NCI-H1105 treated with DMSO at 0.1 percent for 48 hours (cell line): ENCODE results near the gene RRM1.
A peak's percentile ranks its signal among the peaks of the same experiment; 100 is the strongest.
"Not testable (repeated sequence)": the region's sequence is repeated elsewhere in the genome, so short reads cannot be mapped to it uniquely, and the experiment has no call there.

Experiments used
- DNase-seq: peaks from one replicate; lab custom pipeline; 2025; lab: John Stamatoyannopoulos, UW

The RRM1 gene

GRCh38 chr11:4140067-4140636, 45.6 kb downstream of the RRM1 start:
- DNase-seq = no peak

DNA sequence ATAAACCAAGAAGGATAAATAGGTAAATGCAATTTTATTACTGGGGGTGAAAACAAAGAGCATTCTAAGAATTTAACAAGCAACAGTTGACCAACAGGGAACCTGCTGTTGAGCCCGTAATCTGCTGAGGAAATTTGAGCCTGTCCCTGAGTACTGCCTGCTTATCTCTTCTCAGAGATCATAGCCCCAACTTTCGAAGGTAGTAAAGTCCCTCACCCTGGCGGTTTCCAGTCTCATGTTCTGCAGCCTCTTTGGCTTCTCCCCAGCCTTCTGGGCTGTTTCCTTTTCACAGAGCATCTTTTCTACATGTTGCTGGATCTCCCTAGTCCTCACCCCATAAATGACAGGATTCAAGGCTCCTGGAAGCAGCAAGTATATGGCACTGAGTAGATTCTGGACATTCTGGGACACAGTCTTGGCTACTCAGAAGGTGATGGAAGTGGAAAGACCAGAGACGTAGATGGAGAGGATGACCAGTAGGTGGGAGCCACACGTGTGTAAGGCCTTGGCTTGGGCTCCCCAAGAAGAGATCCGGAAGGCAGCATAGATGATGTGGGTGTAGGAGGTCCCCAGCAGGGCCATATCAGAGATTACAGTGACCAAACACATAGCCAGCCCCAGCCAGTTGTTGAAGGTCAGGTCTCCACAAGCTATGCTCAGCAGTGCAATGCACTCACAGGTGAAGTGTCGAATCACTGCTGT, 51.6 kb downstream of the RRM1 start:
- DNase-seq = no peak

DNA sequence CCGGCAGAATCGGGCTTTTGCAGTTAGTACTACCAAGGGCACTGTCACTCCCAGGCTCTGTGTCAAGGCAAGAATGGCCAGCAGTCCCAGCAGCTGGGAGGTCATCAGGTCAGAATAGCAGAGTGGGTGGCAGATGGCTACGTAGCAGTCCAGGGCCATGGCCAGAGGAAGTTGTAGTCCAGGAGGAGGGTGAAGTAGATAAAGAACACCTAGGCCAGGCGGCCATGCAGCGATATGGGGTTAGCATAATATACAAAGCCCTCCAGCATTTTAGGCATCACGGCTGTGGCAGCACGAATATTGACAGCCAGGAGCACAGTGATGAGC, 52.1 kb downstream of the RRM1 start:
- no peak for DNase-seq

GRCh38 chr11:4154503-4154902, 59.9 kb downstream of the RRM1 start:
- no peak for DNase-seq

DNA sequence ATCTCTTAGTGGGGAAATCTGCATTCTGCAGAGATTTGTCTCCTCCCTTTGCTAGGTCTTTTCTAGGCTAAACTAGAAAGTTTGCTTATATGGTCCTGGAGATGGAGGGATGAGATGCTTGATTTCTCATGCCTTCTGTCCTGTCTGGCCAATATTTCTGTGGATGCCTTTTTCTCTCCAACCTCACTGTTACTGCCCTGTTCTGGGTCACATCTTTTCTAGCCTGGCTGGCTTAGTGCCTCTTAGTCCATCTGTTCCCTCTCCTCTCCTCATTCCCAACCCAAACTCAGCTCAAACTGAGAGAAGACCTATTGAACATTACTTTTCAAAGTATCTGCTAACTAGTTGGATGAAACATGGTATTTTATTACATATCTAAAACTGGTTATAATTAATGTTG, 62.0 kb downstream of the RRM1 start:
- DNase-seq = no peak

DNA sequence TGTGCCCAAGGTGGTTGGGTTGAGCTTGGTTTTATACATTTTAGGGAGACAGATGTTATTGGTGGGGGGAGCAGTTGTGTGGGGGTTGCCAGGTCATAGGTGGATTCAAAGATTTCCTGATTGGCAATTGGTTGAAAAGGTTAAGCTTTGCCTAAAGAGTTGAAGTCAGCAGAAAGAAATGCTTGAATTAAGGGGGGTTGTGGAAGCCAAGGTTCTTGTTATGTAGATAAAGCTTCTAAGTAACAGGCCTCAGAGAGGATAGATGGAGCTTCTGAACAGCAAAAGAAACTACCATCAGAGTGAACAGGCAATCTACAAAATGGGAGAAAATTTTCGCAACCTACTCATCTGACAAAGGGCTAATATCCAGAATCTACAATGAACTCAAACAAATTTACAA, 64.2 kb downstream of the RRM1 start:
- DNase-seq = not testable (repeated sequence)

GRCh38 chr11:4161305-4161704, 66.7 kb downstream of the RRM1 start:
- no peak for DNase-seq

DNA sequence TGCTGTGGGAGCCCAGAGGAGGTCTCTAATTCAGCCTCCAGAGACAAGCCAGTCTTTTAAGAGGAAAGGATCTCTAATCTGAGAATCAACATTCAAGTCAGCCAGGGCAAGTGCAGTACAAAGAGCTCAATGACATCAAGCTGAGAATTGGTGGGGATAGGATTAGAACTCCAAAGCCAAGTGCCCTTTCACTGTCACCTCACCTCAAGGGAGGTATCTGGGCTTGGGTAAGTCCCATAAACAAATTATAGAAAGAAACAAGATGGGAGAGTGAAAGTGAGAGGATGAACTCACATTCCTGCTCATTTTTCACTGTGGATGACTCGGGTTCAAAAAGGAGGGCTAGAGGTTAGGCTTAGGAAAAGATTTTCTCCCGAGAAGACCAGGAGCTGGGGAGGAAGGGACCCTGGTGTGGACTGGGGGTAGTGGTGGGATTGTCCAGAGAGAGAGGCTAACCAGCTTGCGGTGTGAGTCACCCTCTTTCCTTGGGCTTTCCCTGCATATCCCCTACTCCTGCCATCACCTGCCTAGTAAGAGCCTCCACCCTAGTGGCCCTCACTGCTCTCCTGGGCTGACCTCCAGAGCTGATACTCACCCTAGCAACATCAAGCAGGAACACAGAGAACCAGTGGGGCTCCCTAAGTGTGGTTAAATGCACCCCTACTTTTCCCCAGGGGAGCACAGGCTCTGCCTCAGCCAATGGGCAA, 70.4 kb downstream of the RRM1 start:
- no peak for DNase-seq

DNA sequence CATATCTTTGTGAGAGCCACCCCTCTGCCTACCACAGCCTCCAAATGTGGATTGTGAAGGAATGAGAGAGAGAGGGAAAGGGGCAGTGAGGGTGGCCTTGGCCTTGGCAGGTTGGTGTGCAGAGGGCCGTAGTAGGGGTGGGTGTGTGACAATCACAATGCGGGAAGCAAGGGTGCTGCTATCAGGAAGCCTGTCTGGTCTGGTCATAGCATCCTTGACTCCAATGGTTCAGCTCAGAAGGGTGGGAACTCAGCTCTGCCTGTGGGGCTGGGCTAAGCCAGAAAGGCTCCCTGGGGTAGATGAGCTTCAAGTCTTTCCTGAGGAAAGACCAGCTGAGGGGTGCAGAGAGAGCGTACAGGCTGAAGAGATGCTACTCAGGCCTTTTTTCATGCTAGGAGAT, 72.7 kb downstream of the RRM1 start:
- no peak for DNase-seq

DNA sequence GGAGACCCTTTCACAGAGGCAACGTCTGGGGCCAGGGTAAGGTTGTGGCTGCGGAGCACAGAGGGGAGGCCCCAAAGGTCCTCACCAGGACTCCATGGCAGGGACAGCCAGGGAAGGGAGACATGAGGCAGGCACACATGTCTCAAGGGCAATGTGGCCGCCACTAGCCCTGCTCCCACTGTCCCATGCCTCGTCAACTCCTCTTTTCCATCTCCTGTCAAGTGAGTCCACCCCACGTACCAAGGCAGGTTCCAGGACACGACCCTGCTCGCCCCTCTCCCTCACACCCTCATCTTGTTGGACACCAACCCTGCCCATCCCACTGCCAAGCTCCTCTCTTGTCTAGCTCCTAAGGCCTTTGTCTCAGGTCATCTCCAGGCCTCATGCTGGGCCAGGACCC, 73.2 kb downstream of the RRM1 start:
- no peak for DNase-seq

DNA sequence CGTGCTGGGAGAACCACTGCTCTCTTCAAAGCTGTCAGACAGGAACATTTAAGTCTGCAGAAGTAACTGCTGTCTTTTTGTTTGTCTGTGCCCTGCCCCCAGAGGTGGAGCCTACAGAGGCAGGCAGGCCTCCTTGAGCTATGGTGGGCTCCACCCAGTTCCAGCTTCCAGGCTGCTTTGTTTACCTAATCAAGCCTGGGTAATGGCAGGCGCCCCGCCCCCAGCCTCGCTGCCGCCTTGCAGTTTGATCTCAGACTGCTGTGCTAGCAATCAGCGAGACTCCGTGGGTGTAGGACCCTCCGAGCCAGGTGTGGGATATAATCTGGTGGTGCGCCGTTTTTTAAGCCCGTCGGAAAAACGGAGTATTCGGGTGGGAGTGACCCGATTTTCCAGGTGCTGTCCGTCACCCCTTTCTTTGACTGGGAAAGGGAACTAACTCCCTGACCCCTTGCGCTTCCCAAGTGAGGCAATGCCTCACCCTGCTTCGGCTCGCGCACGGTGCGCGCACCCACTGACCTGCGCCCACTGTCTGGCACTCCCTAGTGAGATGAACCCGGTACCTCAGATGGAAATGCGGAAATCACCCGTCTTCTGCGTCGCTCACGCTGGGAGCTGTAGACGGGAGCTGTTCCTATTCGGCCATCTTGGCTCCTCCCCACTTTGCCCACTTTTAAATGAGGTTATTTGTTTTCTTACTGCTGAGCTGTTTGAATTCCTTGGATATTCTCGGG, 81.2 kb downstream of the RRM1 start:
- not testable (repeated sequence) for DNase-seq

DNA sequence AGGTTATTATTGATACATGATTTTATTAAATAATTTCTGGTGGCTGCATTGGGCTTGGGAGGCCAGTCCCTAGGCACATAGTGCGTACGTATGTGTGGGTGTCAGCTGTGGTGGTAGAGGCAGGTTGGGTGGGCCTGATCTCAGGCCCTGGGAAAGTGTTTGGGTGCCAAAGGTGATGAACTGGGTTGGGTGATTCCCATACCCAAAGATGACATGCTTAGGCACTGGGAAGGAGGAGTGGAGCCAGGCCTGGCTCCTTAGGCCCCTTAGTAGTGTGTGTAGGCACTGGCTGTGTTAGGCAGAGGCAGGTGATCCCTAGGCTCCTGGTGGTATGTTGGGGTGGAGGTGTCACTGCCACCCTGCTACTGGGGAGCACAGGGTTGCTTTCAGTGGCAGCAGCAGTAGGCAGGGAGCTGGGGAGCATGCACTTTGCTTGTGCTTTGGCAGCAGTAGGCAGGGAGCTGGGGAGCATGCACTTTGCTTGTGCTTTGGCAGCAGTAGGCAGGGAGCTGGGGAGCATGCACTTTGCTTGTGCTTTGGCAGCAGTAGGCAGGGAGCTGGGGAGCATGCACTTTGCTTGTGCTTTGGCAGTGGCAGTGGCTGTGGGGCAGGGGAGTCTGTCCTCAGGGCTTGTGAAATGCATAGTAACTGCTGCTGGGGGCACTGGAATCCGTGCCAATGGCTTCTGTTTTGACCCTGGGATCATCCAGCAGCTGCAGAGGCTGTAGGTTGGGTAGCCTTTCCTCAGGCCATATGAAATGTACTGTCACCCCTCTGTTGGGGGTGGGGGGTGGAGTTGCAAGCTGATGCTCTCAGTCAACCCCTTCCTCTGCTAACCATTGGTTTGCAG, 84.4 kb downstream of the RRM1 start:
- no peak for DNase-seq

DNA sequence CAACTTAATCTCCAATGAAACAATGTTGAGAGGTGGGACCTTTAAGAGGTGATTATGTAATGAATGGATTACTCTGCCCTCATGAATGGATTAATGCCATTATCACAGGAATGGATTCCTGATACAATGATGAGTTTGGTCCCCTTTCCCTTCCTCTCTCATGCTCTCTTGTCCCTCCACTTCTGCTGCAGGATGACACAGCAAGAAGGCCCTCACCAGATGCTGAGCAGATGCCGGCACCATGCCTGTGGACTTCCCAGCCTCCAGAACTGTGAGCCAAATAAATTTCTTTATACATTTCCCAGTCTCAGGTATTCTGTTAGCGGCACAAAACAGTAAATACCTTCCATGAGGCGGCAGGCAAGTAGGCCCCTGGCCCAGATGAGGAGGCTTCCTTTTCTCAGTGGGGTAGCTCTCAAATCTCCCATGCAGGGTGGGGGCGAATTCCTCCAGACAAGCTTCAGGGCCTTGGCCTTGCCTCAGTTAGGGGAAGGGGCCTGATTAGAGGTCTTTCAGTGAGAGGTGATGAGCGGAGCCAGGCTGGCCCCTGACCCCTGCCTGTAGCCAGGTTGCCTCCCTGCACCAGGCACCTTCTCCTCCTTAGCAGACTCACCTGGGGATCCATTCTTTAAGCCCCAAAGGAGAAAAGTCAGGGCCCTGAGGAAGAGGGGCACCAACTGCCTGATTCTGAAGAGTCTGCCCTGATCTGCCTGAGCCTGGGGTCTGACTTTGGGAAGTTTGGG, 86.0 kb downstream of the RRM1 start:
- no peak for DNase-seq

DNA sequence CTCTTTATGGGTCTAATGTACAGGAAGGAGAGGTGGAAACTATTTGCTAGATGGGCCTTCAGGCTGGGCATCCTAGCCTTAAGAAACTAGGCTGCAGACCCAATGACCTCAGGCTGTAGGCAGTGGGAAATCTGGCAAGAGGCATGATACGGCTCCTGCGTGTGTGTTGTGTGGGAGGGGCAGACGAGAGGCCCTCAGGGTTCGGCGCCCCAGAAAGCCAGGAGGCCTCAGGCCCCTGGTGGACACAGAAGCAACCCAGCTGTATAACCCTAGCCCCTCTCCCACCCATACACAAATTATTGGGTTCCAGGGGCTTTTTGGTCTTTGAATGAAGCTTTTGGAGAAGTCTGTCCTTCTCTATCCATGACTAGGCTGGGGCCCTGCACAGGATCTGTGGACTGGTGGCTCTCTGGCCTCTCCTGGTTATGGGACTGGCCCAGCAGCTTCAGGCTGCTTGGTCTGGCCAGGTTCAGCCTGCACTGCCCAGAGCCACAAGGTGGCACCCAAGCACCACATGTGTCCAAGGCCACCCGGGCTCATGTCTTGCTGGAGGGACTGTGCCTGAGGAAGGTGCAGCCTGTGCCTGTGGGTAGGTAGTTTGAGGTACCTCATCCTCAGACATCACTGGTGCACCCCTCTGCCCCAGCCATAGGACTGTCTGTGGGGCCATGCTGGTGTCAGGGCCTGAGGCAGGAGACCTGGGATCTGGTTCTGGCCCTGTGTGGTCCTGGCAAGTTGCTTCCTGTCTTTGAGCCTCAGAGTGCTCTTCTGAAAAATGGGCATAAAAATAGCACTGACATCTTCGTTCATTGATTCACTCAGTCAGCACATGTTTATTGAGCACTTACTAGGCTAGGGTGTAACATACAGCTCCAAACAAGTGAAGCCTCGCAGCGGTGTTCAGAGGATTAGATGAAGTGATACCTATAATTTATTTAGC, 87.5 kb downstream of the RRM1 start:
- DNase-seq = peak; percentile 28

DNA sequence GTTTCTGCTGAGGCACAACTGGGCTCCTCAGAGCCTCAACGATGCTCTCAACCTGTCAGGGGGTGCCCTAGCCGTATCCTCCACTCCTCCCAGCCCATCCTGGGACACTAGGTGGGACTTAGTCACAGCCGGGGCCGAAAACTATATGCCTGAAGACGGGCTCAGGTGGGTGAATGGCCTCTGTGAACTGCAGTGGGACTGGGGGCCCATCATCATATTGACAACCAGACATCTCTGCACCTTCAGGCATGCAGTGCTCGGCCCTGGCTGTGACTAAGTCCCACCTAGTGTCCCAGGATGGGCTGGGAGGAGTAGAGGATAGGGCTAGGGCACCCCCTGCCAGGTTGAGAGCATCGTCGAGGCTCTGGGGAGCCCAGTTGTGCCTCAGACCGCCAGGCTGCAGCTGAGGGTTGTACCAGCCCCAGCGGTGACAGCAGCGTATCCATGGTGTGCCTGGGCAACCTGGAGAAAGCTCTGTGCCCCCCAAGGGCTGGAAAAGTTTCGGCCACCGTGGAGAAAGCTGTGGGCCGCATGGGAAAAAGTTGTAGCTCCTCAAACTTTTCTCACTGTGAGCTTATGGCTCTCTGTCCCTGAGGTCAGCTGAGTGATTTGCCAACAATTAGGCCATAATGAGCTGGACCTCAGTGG, 88.9 kb downstream of the RRM1 start:
- DNase-seq = no peak

DNA sequence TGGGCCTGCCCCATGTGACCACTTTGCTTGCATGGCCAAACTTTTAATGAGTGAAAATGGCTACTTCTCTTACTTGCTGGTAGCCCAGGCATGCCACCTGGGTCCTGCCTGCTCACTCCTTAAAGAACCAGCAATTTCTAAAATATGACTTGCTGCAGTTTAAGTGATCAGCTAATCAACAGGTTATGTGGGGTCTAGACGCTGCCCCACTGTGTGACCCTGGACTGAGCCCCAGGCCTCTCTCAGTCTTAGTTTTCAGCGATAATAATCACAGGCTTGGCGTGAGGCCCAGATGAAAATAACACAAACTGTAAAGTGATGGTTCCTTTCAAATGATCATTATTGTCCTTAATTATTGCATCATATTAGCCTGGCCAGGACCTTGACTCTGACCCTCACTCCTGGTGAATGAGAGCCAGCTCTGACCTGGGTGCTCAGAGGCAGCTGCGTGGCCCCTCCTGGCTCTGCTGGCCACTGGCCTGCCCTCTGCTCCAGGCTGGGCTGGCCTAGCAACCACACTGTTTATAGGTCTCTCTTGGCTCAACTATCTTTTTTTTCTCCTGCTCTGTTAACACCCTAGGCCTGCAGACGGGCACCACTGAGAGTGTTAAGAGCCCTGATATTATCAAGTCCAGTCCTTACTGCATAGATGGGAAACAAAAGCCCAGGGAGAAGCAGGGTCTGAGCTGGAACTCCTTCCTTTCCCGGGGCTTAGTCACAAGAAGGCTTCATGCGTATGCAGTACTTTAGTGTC, 89.7 kb downstream of the RRM1 start:
- no peak for DNase-seq

DNA sequence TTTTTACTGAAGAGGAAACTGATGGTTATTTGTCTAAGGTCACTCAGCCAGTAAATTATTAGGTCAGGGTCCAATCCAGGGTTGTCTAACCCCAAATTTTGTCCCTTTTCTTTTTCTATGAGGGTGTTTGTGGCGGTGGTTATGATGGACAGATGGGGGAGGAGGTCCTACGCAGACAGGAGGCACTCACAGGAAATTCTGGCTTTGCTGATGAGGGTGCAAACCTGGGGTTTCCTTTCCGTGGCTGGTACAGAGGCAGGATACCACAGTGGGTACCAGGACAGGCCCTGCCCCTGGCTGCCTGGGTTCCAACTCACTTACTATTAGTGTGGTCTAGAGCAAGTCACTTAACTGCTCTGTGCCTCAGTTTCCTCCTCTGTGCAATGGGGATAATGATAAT, 91.0 kb downstream of the RRM1 start:
- no peak for DNase-seq

DNA sequence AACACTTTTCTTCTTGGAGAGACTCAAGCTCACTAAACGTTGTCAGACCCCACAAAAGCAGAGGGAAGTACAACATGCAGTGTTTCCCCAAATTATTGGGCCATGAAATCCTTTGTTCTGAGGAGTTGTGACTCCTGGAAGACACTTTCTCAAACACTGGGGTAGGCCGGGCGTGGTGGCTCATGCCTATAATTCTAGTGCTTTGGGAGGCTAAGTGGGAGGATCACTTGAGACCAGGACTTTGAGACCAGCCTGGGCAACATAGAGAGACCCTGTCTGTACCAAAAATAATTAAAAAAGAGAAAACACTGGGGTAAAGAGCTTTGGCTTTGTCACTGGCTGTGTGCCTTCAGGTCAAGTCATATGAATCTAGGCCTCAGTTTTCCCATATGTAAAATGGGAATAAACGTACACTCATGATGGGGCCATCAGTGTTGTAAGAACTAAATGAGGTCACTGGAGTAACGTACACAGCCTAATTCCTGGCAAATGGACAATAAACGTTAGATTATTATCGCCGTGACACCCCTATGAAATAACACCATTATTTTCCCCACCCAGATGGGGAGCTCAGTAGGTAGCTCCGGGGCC, 92.0 kb downstream of the RRM1 start:
- no peak for DNase-seq
